ENCODE data around the gene IQCE.

GRCh38 chr7:2626498-2627117 is 67.8 kb downstream of the IQCE start:
- no peak for TF ChIP-seq TAF1 (IDR thresholded peaks at IDR 0.05; ENCODE audit: low read depth)
- no peak for TF ChIP-seq REST (IDR thresholded peaks at IDR 0.05; ENCODE audit: low read depth)
